GM18909 (cell line): ENCODE measurements around the gene WDR90.

Experiments used
- ATAC-seq: cut with Tn5 transposase; IDR thresholded peaks from one replicate; pipeline ENCODE4 v1.9.1; 2021; ENCODE audit warnings: mild to moderate bottlenecking; ENCODE audit not compliant: unreplicated experiment, poor library complexity

Gene WDR90

GRCh38 chr16:637081-638018, 11.8 kb upstream of the WDR90 start:
- ATAC-seq = no peak

GRCh38 chr16:638034-638543, 11.1 kb upstream of the WDR90 start:
- no peak for ATAC-seq

- ATAC-seq = no peak
Measured at GRCh38 chr16:638836-639235, 10.3 kb upstream of the WDR90 start.

DNA sequence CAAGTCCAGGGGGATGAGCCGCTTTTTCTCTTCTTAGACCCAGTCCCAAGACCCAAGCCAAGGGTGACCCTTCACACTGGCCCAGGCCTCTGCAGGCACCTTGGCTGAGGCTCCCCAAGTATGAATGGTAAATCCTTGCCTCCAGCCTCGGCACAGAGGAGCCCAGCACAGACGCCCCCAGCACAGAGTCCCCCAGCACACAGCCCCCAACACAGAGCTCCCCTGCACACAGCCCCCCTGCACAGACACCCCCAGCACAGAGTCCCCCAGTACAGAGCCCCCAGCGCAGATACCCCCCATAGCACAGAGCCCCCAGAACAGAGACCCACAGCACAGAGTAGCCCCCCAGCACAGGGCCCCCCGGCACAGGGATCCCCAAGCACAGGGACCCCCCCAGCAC, 8.6 kb upstream of the WDR90 start:
- no peak for ATAC-seq

- peak; percentile 50 for ATAC-seq
Measured at GRCh38 chr16:641326-642188, 7.6 kb upstream of the WDR90 start, which contains the start of gene MCRIP2. TSS of gene MCRIP2 (plus strand) at chr16:641828. CDS start at chr16:641992, 164 bp downstream.

DNA sequence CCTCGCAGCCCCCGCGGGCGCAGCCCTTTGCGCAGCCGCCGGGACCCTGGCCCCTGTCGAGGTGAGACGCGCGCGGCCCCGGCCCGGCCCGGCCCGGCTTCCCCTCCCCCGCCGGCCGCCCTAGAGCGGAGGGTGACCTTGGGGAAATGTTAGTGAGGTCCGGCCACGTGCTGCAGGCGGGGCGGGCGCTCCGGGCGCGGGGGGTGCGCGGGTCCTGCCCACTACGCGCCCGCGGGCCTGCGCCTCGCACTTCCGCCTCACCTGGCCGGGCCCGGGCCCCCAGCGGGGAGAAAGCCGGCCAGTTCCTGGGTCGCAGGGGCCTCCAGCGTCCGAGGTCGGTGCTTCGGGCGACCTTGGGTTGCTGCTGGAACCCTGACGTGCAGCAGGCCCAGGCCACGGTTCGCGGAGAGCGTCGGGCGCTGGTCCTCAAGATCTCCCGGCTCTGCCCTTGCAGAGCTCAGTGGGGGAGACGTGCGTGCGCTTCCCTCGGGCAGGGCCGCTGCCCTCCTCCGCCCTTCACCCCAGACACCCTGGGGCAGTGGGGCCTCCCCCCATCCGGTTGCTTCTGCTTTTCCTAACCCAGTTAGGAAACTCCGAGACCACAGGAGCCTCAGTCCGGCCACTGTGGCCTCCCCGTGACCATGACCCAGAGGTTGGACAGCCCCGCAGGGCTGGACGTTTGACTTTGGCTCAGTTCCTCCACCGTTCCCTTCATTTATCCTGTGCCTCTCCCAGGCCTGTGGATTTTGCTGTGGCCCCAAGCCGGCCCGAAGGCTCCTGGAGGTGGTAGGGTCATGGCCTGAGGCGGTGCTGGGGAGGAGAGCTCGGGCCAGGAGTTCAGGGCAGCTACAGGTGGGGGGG, 6.7 kb upstream of the WDR90 start:
- peak; percentile 48 for ATAC-seq

- no peak for ATAC-seq
Measured at GRCh38 chr16:643050-643368, 6.2 kb upstream of the WDR90 start.

DNA sequence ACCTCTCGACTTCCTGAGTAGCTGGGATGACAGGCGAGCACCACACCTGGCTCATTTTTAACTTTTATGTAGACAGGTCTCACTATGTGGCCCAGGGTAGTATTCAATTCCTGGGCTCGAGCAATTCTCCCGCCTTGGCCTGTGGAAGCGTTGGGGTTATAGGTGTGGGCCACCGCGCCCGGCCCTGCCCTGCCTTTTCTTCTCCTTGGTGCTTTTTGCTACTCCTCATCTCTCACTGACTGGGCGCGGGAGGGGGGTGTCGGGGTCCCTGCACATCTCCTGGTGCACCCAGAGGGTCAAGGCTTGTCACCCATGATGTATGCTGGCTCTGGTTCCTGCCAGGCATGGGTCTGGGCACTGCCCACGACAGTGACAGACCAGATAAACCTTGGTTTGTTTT, 4.6 kb upstream of the WDR90 start:
- ATAC-seq = no peak

- no peak for ATAC-seq
Measured at GRCh38 chr16:645852-646678, 3.1 kb upstream of the WDR90 start.

GRCh38 chr16:646679-647172, 2.4 kb upstream of the WDR90 start:
- no peak for ATAC-seq

- no peak for ATAC-seq
Measured at GRCh38 chr16:647173-647902, 1.8 kb upstream of the WDR90 start.

- no peak for ATAC-seq
Measured at GRCh38 chr16:648071-648780, 939 bp upstream of the WDR90 start.

DNA sequence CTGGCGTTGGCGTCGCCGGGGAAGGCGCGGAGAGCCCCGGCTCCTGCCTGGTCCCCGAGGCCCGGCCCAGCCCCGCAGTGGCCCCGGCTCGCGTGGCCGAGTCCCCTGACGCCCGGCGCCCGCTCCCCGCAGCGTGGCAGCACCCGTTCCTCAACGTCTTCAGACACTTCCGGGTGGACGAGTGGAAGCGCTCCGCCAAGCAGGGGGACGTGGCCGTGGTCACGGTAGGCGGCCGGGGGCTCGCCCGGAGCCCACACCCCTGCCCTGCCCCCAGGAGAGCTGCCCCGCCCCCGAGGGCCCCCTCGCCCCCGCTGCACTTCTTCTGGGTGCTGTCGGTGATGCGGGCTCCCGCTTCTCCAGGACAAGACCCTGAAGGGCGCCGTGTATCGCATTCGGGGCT, 466 bp downstream of the WDR90 start:
- peak; percentile 3 for ATAC-seq

DNA sequence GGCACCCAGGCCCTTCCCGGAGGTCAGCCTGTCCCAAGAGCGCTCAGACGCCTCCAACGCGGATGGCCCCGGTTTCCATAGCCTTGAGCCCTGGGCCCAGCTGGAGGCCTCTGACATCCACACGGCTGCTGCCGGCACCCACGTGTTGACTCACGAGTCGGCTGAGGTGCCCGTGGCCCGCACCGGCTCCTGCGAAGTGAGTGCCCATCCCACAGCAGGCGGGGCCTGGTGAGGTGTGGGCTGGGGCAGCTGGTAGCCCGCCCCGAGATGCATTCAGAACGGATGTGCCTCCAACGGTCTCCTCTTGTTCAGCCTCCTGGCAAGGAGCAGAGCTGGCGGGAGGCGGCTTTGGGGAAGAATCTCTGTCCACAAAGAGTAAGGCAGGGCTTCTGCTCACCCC, 2.7 kb downstream of the WDR90 start:
- no peak for ATAC-seq

DNA sequence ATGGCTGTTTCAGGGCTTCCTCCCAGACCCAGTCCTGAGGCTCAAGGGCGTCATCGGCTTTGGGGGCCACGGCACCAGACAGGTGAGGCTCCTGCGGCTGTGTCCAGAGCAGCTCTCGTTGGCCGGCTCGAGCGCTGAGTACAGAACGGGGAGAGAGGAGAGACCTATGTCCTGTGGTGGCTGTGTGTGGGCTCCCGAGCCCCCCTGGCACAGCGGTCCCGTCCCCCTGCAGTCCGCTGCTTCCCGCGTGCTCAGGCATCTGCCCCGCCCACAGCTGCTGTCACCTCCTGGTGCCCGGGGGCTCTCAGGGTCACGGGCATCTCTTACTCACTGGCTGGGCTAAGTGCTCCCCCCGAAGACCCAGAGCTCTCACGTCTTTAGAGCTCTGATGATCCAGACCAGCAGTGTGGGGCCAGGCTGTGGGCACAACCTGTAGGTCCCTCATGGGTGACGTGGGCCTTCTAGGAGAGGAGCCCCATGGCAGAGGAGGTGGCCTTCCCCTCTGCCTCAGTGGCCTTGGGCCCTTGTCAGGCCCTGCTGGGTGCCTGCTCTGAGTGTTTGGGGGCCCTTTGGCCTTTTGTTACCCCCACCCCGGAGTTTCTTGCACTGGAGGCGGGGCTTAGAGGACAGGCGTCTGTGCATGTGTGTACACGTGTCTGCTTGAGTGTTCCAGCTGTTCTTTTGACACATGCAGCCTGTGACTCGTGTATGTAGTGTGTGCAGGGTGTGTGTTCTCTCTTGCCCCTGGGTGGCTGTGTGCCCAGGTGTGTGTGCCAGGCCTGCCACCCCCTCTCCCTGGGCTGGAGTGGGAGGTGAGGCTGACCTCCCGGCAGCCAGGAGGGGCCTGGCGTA, 3.5 kb downstream of the WDR90 start:
- no peak for ATAC-seq

- ATAC-seq = no peak
Measured at GRCh38 chr16:654034-654433, 4.9 kb downstream of the WDR90 start.

DNA sequence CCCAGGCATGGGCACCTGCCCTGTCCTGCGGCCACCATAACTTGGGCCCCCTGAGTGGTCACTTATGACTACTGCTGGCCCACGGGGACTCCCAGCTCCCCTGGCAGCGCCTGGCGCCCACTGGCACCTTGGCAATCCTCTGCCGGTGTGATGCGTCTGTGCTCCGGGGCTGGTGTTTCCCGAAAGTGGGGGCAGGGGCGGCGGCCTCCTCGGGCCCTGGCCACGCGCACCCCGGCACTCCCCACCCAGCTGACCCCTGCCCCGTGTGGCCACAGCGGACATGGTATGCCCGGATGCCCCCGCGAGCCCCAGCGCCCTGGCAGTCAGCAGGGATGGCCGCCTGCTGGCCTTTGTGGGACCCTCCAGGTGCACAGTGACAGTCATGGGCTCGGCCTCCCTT, 8.3 kb downstream of the WDR90 start:
- ATAC-seq = no peak
